PC-9 (cell line): ENCODE results near the gene RFX4. TPM values are rescaled to one million over a fixed set of nuclear protein-coding genes. Genes with fewer than 3 reads are reported as not detected.

Source experiments
- BruUV-seq: library from RNA; stranded (reverse); fragments of 400-500 nt; replicated peaks from 2 replicates; lab custom pipeline; 2021; lab: Mats Ljungman, UMichigan
- CTCF ChIA-PET: fragments of 300-600 bp; sonication (Branson Sonifier 250); formaldehyde crosslinking; loops from one replicate; lab custom pipeline; 2022; ENCODE audit warnings: antibody characterized with exemption; lab: Charles Lee
- POLR2A ChIA-PET: fragments of 300-600 bp; sonication (Branson Sonifier 250); formaldehyde crosslinking; loops from one replicate; lab custom pipeline; 2022; ENCODE audit warnings: antibody characterized with exemption; ENCODE audit not compliant: unreplicated experiment; lab: Charles Lee
- DNase-seq, 2 experiments: peaks; one replicate each; pipeline versions ENCODE4 v3.0.0 to v3.0.0-alpha.2; 2015 to 2022; ENCODE audit warnings: mixed read lengths in 1 of 2
- H2AFZ ChIP-seq: fragments of 200-600 bp; sonication (generic); 2 replicates; pipeline ENCODE4 v1.8.1; 2017; ENCODE audit warnings: antibody characterized with exemption
- H3F3A ChIP-seq: fragments of 200-600 bp; sonication (generic); 2 replicates; pipeline ENCODE4 v1.8.1; 2017; ENCODE audit warnings: antibody characterized with exemption, mild to moderate bottlenecking, low read depth; ENCODE audit not compliant: insufficient read depth
- H3K27ac ChIP-seq: fragments of 200-600 bp; sonication (generic); 2 replicates; pipeline ENCODE4 v1.6.1; 2016; ENCODE audit warnings: mixed run types
- H3K27me3 ChIP-seq: fragments of 200-600 bp; sonication (generic); 2 replicates; pipeline ENCODE4 v1.6.1; 2016; ENCODE audit warnings: low read depth, mixed run types; ENCODE audit not compliant: insufficient read depth
- H3K36me3 ChIP-seq: fragments of 200-600 bp; sonication (generic); 2 replicates; pipeline ENCODE4 v1.6.1; 2016; ENCODE audit warnings: low read depth, mixed run types
- H3K4me1 ChIP-seq: fragments of 200-600 bp; sonication (generic); replicated peaks from 2 replicates; pipeline ENCODE4 v1.6.1; 2016; ENCODE audit warnings: mixed run types; ENCODE audit not compliant: insufficient read depth
- H3K4me2 ChIP-seq: fragments of 200-600 bp; sonication (generic); 2 replicates; pipeline ENCODE4 v1.6.1; 2017; ENCODE audit warnings: mixed run types
- H3K4me3 ChIP-seq: fragments of 200-600 bp; sonication (generic); 2 replicates; pipeline ENCODE4 v1.6.1; 2016; ENCODE audit warnings: mixed run types
- H3K79me2 ChIP-seq: fragments of 200-600 bp; sonication (generic); 2 replicates; pipeline ENCODE4 v1.6.1; 2017; ENCODE audit warnings: low read depth, mixed run types
- H3K9me2 ChIP-seq: fragments of 200-600 bp; sonication (generic); 2 replicates; pipeline ENCODE4 v1.8.1; 2017; ENCODE audit warnings: mild to moderate bottlenecking; ENCODE audit not compliant: insufficient read depth
- H3K9me3 ChIP-seq: fragments of 200-600 bp; sonication (generic); 2 replicates; pipeline ENCODE4 v1.8.1; 2016; ENCODE audit warnings: low read depth; ENCODE audit not compliant: insufficient read depth
- H4K20me1 ChIP-seq: fragments of 200-600 bp; sonication (generic); 2 replicates; pipeline ENCODE4 v1.8.1; 2017; ENCODE audit not compliant: insufficient read depth
- EZH2 ChIP-seq: fragments of 200-600 bp; sonication (generic); IDR thresholded peaks from 2 replicates; pipeline ENCODE4 v1.8.0; 2017; ENCODE audit warnings: antibody characterized with exemption, low read depth
- intact Hi-C: fragments of 100-400 bp; cut with micrococcal nuclease; formaldehyde crosslinking; loops from one replicate; pipeline ENCODE4 v1.10.0; 2022; ENCODE audit not compliant: unreplicated experiment
- total RNA-seq: library from RNA; stranded (reverse); gene quantifications from 2 replicates; pipeline ENCODE4 v1.2.3, GENCODE V29; 2021
- TF ChIP-seq, protein P1 (sequence below): fragments of 200-600 bp; sonication (generic); conservative IDR thresholded peaks from 2 replicates; pipeline ENCODE4 v1.6.1; 2017; ENCODE audit warnings: mixed run types, antibody characterized with exemption, mild to moderate bottlenecking, moderate library complexity

Gene RFX4
- total RNA-seq, 1 experiment from 2014 or later = not detected

- Histone ChIP-seq H3K4me2 (no peak overlapping the region), H2AFZ (no peak overlapping the region), H3K27ac (no peak overlapping the region), H3K36me3 (no peaks in the 10 kb centered on the region), H4K20me1 (no peaks in the 10 kb centered on the region), H3F3A (no peaks in the 10 kb centered on the region), H3K4me1 (no peaks in the 10 kb centered on the region), H3K79me2 (no peaks in the 10 kb centered on the region), H3K4me3 (no peak overlapping the region), H3K27me3 (peaks cover 46% of the 10 kb centered on the region), H3K9me3 (no peaks in the 10 kb centered on the region), H3K9me2 (no peaks in the 10 kb centered on the region)
- no peak for TF ChIP-seq EZH2
- TF ChIP-seq, protein P1, sequence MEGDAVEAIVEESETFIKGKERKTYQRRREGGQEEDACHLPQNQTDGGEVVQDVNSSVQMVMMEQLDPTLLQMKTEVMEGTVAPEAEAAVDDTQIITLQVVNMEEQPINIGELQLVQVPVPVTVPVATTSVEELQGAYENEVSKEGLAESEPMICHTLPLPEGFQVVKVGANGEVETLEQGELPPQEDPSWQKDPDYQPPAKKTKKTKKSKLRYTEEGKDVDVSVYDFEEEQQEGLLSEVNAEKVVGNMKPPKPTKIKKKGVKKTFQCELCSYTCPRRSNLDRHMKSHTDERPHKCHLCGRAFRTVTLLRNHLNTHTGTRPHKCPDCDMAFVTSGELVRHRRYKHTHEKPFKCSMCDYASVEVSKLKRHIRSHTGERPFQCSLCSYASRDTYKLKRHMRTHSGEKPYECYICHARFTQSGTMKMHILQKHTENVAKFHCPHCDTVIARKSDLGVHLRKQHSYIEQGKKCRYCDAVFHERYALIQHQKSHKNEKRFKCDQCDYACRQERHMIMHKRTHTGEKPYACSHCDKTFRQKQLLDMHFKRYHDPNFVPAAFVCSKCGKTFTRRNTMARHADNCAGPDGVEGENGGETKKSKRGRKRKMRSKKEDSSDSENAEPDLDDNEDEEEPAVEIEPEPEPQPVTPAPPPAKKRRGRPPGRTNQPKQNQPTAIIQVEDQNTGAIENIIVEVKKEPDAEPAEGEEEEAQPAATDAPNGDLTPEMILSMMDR = no peak
- CTCF ChIA-PET = no interaction called here
- POLR2A ChIA-PET = no interaction called here
- intact Hi-C loops = no loop called here
- no TSS peak for BruUV-seq
- DNase-seq = no peak
These were observed 1.1 kb upstream of the RFX4 start for GRCh38 chr12:106581543-106582248.

- POLR2A ChIA-PET = no interaction called here
- H3K9me2 ChIP-seq = no peaks in the 10 kb centered on the region
- H3K9me3 ChIP-seq = no peaks in the 10 kb centered on the region
These were observed 584 bp upstream of the RFX4 start for GRCh38 chr12:106582249-106582591.

GRCh38 chr12:106583242-106584103 lies 669 bp downstream of the RFX4 start:
- Histone ChIP-seq H3K9me2 (no peaks in the 10 kb centered on the region), H3K27me3 (peaks cover 57% of the 10 kb centered on the region), H3K4me3 (no peak overlapping the region), H3K4me2 (no peak overlapping the region), H3K4me1 (no peaks in the 10 kb centered on the region), H3K9me3 (no peaks in the 10 kb centered on the region), H4K20me1 (no peaks in the 10 kb centered on the region), H3K36me3 (no peaks in the 10 kb centered on the region), H3K27ac (no peak overlapping the region), H2AFZ (no peak overlapping the region), H3F3A (no peaks in the 10 kb centered on the region), H3K79me2 (no peaks in the 10 kb centered on the region)
- POLR2A ChIA-PET = no interaction called here
- intact Hi-C loops = no loop called here
- no peak for DNase-seq
- CTCF ChIA-PET = no interaction called here
- no peak for TF ChIP-seq EZH2
- TF ChIP-seq, protein P1 = no peak
- no TSS peak for BruUV-seq

More at GRCh38 chr12:106582249-106582591, 584 bp upstream of the RFX4 start:
- Histone ChIP-seq H3F3A (no peaks in the 10 kb centered on the region), H3K4me3 (no peak overlapping the region), H3K4me2 (no peak overlapping the region), H3K27ac (no peak overlapping the region), H3K36me3 (no peaks in the 10 kb centered on the region), H4K20me1 (no peaks in the 10 kb centered on the region), H3K4me1 (no peaks in the 10 kb centered on the region), H3K27me3 (peaks cover 51% of the 10 kb centered on the region), H3K79me2 (no peaks in the 10 kb centered on the region), H2AFZ (no peak overlapping the region)
- BruUV-seq = no TSS peak
- intact Hi-C loops = no loop called here
- CTCF ChIA-PET = no interaction called here
- TF ChIP-seq EZH2 = no peak
- TF ChIP-seq, protein P1 = no peak
- no peak for DNase-seq
